CD4-positive, alpha-beta T cell treated with Interleukin-6 at 100 ng/mL for 8 hours (primary cell): ENCODE measurements around the gene CELSR1.
A peak's percentile ranks its signal among the peaks of the same experiment; 100 is the strongest.

Source experiments
- DNase-seq: peaks from one replicate; pipeline ENCODE4 v3.0.0-alpha.2; 2020; ENCODE audit warnings: mixed read lengths, low spot score

Gene CELSR1

DNA sequence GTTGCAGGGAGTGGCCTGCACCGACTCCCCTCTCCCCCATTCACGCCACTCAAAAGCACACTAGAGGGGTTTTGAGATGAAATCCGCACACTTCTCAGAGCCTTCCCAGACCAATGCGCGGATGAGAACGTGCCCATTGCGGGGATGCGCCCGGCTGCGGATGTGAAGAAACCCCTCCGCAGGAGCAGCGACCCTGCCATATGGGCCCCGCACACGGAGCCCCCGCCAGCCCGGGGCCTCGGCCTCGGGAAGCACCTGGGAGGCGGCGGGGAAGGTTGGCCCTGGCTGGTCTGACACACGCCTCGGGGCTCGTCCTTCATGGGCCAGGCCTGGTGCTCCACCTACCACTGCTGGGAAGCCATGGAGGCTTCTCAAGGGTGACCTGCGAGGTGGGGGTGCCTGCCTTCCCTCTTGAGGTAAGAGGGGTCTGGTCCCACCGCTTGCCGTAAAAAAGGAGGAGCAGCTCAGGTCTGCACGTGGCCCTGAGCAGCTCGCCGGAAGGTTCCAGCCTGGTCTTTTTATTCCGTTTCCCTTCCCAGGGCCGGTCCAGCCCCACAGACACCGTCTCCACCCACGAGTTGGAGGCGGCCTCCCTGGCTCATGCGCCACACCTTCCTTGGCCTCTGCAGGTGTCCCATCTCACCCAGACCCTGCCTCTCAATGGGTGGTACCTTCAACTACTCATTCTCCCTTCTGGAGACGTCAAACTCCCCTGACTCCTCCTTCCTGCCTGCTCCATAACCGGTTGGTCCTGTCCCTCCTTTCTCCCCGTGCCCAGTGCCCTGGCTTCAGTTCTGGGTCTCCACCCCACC, 162.6 kb downstream of the CELSR1 start:
- no peak for DNase-seq

DNA sequence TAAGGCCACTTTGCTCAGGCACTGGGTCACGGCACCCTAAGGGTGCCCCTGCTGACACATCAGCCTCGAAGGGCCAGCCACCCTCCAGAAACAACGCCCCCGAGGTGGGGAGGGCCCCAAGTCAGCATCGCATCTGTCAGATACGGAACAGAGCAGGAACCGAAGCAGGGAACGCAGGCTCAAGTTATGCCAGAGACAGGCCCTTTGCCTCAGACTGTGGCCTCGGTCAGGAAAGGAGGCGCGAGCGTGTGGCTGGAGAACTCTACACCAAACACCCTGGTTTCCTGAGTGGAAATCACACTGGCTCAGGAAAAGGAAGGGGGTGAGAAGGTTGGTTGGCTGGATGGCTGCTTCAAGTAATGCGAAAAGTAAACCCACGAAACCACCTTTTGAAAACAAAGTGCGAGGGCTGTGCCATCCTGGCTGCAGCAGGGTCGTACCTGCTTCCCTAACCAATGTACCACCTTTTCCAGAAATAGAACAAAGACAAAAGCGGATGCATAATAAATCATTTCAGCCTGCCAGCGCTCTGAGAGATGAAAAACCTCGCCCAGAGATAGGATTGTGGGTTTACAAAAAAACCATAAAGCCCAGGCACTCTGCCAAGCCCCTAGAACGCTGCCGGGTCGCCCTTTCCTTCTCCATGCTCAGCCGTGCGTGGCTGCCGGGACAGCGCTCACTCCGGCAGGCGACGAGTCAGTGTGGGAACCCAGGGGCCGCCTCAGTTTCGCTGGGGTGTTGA, 163.3 kb downstream of the CELSR1 start:
- DNase-seq: no peak

DNA sequence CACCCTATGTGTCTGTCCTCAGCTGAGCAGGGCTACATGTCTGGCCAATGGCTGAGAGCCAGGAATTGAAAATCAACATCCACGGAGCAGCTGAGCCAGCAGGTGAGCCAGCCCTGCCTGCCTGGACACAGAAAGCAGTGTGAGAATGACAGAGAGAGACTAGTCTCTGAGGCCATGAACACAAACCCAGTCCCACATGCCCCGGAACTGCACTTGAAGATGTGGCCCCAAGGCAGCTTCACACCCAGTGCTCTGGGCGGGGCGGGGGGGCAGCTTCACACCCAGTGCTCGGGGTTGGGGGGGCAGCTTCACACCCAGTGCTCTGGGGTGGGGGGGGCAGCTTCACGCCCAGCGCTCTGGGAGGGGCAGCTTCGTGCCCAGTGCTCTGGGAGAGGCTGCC, 164.3 kb downstream of the CELSR1 start:
- DNase-seq: no peak

- DNase-seq: no peak
Observed at GRCh38 chr22:46372686-46373085, 164.7 kb downstream of the CELSR1 start.

- no peak for DNase-seq
Observed at GRCh38 chr22:46371623-46372226, 165.7 kb downstream of the CELSR1 start.

- peak; percentile 37 for DNase-seq
Observed at GRCh38 chr22:46370584-46371291, 166.7 kb downstream of the CELSR1 start.

GRCh38 chr22:46369716-46370583, 167.5 kb downstream of the CELSR1 start:
- DNase-seq: no peak

- no peak for DNase-seq
Observed at GRCh38 chr22:46368871-46369715, 168.3 kb downstream of the CELSR1 start.

GRCh38 chr22:46368422-46368821, 169.0 kb downstream of the CELSR1 start:
- no peak for DNase-seq

GRCh38 chr22:46367707-46368191, 169.7 kb downstream of the CELSR1 start:
- peak; percentile 53 for DNase-seq

DNA sequence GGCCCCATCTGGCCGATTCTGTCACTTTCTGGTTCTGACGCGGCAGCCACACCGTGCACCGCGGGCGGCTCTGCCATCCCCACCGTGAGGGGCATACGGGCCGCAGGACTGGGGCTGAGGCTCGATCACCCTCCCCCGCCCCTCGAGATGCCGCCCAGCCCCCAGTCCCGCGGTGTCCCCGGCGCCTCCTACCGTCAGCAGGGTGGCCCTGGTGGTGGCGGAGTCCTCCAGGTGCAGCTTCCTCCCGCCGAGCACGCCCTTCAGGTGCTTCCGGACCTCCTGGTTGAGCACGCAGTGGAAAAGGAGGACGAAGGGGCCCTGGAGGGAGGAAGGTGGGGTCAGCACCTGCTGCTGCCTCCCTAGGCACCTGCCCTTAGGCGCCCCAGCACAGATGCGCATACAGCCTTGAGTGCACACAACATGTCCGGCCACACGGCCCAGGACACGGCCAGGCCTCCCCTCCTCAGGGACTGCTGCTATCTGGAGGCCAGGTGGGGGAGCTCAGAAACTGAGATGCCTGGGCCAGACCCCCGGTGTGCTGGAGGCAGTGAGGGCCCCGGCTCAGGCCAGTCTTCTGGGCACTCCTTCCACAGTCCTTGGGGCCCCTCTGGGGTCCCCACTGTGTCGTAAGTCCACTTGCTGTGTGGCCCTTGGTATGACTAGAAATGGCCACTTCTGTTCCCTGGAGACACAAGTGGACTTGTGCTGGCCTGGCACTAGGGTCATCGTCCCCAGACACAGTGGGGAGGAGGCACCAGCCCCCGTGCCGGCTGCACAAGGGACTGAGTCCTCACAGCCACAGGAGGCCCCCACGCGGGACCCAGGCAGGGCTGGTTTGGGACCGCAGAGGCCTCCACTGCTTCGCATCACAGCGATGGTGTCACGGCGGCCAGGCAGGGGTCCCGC, 170.4 kb downstream of the CELSR1 start:
- DNase-seq: no peak

DNA sequence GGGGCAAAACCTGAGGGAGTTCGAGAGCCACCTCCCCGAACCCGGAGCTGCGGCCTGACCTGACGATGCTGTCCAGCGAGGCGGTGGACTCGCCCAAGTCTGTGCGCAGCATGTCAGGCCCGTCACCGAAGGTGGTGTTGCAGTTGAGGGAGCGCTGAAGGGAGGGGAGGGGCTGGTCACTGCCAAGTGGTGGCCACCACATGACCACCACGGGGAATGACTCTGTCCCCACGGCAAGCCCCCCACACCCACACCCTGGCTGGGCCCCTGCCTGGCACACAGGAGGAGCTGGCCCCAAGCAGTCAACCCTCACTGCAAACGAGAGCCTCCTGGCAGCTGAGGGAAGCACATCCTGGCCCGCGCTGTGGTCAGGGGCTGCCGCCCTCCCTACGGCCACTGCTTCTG, 171.1 kb downstream of the CELSR1 start:
- DNase-seq: no peak

- no peak for DNase-seq
Observed at GRCh38 chr22:46365166-46365624, 172.2 kb downstream of the CELSR1 start.

- no peak for DNase-seq
Observed at GRCh38 chr22:46364341-46365165, 172.9 kb downstream of the CELSR1 start.

DNA sequence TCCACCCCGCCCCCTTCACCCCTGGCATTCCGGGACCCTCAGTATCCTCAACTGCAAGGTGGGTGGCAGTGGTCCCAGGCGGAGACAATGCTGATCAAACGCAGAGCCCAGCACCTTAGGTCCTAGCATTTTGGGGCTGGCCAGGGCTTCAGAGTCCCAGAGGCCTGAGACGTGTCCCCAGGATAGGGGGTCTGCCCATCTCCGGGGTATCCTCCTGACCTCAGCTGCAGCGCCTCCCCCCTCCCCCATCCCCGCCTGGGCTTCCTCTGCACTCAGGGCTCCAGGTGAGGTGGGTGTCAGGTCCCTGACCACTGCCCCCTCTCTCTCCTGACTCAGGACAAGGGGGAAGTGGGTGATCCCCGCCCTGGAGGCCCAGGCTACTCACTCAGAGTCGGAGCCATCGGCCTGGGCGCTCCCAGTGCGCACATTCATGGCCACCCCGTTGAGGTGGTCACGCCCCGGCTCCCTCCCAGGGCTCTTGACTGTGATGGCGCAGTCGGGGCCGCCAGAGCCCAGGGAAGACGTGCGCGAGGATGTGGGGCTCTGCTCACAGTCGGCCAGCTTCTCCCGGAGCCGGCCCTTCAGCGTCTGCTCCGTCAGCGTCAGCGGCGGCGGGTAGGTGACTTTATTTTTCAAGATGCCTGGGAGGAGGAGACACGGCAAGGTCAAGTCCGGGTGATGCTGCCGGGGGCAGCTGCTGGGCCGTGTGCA, 173.7 kb downstream of the CELSR1 start:
- no peak for DNase-seq

GRCh38 chr22:46362934-46363515, 174.4 kb downstream of the CELSR1 start:
- DNase-seq: no peak
